ENCODE data around the gene CD244. TPM values are rescaled to one million over a fixed set of nuclear protein-coding genes. Genes with fewer than 3 reads are reported as not detected.

Gene CD244
- polyA plus RNA-seq, 3 donors, result 62.2 to 116 (median 106) TPM

GRCh38 chr1:160807247-160807646 lies 55.4 kb downstream of the CD244 start:
- 97% methylated on average over 3 of the region's 3 CpGs for WGBS (ENCODE audit: insufficient coverage)
- Mint-ChIP-seq H3K27ac (no peak overlapping the region), H3K9me3 (peaks cover 10 to 28% (median 18%) of the 10 kb centered on the region in 7 donors), H3K4me1 (no peaks in the 10 kb centered on the region), H3K36me3 (peaks cover 2 to 14% of the 10 kb centered on the region in 2 donors), H3K27me3 (ENCODE audit: low read depth in 3 of 3) (peaks cover 2 to 5% (median 3%) of the 10 kb centered on the region in 3 donors), H3K4me3 (no peak overlapping the region)
- Histone ChIP-seq H3K27ac (ENCODE audit: low read depth in 1 of 2, low read length in 2 of 2) (no peak overlapping the region), H3K4me1 (ENCODE audit: control insufficient read depth in 1 of 2, insufficient read depth in 2 of 2, low read length in 2 of 2) (no peaks in the 10 kb centered on the region), H2AFZ (ENCODE audit: insufficient read depth, low read depth, low read length, poor library complexity, severe bottlenecking) (no peak overlapping the region), H3K9ac (ENCODE audit: insufficient read depth, low read length, poor library complexity, severe bottlenecking) (no peak overlapping the region), H4K20me1 (ENCODE audit: insufficient read depth, low read length) (no peaks in the 10 kb centered on the region), H3K27me3 (ENCODE audit: control insufficient read depth in 2 of 2, insufficient read depth in 2 of 2, low read length in 2 of 2) (no peaks in the 10 kb centered on the region), H3K36me3 (replicated peaks in 1 of 2; ENCODE audit: control insufficient read depth in 1 of 2, insufficient read depth in 2 of 2, low read length in 2 of 2) (no peaks in the 10 kb centered on the region), H3K9me3 (replicated peaks in 1 of 2; ENCODE audit: control insufficient read depth in 1 of 2, insufficient read depth in 1 of 2, low read length in 2 of 2) (peaks cover 12 to 15% of the 10 kb centered on the region in 2 donors), H3K79me2 (ENCODE audit: insufficient read depth, low read length) (no peaks in the 10 kb centered on the region), H3K4me2 (replicated peaks; ENCODE audit: extremely low read depth, low read length, poor library complexity, severe bottlenecking) (no peak overlapping the region), H3K4me3 (replicated peaks in 1 of 3; ENCODE audit: low read depth in 2 of 3, low read length in 3 of 3) (no peak overlapping the region)
- no peak for DNase-seq
- intact Hi-C loops (cut with micrococcal nuclease), result no loop called here
- TF ChIP-seq CTCF (IDR thresholded peaks at IDR 0.05), result no peak

- intact Hi-C loops (cut with micrococcal nuclease), result no loop called here
- Histone ChIP-seq H3K79me2 (ENCODE audit: insufficient read depth, low read length) (no peaks in the 10 kb centered on the region), H4K20me1 (ENCODE audit: insufficient read depth, low read length) (no peaks in the 10 kb centered on the region), H3K27me3 (ENCODE audit: control insufficient read depth in 2 of 2, insufficient read depth in 2 of 2, low read length in 2 of 2) (no peaks in the 10 kb centered on the region), H3K4me3 (replicated peaks in 1 of 3; ENCODE audit: low read depth in 2 of 3, low read length in 3 of 3) (no peak overlapping the region), H3K9me3 (replicated peaks in 1 of 2; ENCODE audit: control insufficient read depth in 1 of 2, insufficient read depth in 1 of 2, low read length in 2 of 2) (peaks cover 12 to 15% of the 10 kb centered on the region in 2 donors), H3K27ac (ENCODE audit: low read depth in 1 of 2, low read length in 2 of 2) (no peak overlapping the region), H3K4me1 (ENCODE audit: control insufficient read depth in 1 of 2, insufficient read depth in 2 of 2, low read length in 2 of 2) (no peaks in the 10 kb centered on the region), H3K9ac (ENCODE audit: insufficient read depth, low read length, poor library complexity, severe bottlenecking) (no peak overlapping the region), H3K4me2 (replicated peaks; ENCODE audit: extremely low read depth, low read length, poor library complexity, severe bottlenecking) (no peak overlapping the region), H2AFZ (ENCODE audit: insufficient read depth, low read depth, low read length, poor library complexity, severe bottlenecking) (no peak overlapping the region), H3K36me3 (replicated peaks in 1 of 2; ENCODE audit: control insufficient read depth in 1 of 2, insufficient read depth in 2 of 2, low read length in 2 of 2) (no peaks in the 10 kb centered on the region)
- no peak for TF ChIP-seq CTCF (IDR thresholded peaks at IDR 0.05)
- Mint-ChIP-seq H3K27ac (no peak overlapping the region), H3K27me3 (ENCODE audit: low read depth in 3 of 3) (peaks cover under 1 to 5% (median 3%) of the 10 kb centered on the region in 3 donors), H3K4me3 (no peak overlapping the region), H3K9me3 (peaks cover 10 to 28% (median 18%) of the 10 kb centered on the region in 7 donors), H3K36me3 (peaks cover 2 to 14% of the 10 kb centered on the region in 2 donors), H3K4me1 (no peaks in the 10 kb centered on the region)
- no peak for DNase-seq
These were observed 55.9 kb downstream of the CD244 start for GRCh38 chr1:160806784-160807183.
